ENCODE data around the gene USP2.

The USP2 gene

GRCh38 chr11:119320240-119320775, 61.2 kb downstream of the USP2 start:
- no peak for DNase-seq

- no peak for DNase-seq
Measured at GRCh38 chr11:119319700-119320239, 61.7 kb downstream of the USP2 start.

GRCh38 chr11:119319136-119319699, 62.3 kb downstream of the USP2 start:
- DNase-seq = no peak

DNA sequence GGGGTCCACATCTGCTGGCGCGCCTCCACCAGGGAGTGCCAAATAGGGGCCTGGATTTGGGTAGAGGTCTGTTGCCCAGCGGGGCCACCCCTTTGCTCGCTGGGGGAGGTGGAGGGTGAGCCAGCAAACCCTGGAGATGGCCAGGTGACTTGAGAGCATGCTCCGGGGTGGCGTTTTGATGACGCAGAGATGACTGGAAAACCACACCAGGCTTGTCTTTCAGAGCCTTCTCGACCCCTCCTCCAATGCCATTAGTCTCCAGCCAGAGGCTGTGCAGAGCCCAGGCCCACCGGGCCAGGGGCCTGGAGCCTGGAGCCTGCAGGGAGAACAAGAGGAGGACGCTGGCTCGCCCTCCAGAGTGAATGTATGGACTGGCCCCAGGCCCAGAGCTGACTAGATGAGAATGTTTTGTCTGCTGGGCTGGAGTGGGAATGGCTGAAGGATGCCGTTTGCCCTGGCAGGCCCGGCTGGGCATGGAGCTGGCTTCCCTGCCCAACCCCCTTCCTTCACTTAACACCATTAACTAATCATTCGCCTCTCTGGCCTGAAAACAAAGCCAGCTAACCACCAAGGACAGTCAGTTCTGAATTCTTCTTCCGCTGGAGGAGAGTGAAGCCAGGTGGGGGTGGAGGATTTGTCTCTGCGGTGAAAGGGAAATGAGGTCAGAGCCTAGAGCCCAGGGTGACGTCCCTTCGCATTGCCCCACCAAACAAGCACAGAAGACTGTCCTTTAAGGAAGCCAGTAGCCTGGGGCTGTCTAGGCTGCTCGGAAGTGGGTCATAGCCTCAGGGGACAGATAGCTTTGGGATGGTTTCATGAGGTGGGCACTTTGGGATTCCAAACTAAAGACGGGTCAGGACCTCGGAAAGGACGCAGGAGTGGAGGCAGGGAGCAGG, 63.0 kb downstream of the USP2 start:
- DNase-seq = peak; percentile 38

- DNase-seq = no peak
Measured at GRCh38 chr11:119317592-119318239, 63.8 kb downstream of the USP2 start.

GRCh38 chr11:119316729-119317591, 64.5 kb downstream of the USP2 start, which contains the start of gene MCAM:
Gene MCAM, minus strand, starts transcription at chr11:119317130. Its CDS starts 29 bp downstream, at chr11:119317101.
- DNase-seq = peak; percentile 21

- DNase-seq = peak; percentile 79
Measured at GRCh38 chr11:119316016-119316728, 65.3 kb downstream of the USP2 start.

DNA sequence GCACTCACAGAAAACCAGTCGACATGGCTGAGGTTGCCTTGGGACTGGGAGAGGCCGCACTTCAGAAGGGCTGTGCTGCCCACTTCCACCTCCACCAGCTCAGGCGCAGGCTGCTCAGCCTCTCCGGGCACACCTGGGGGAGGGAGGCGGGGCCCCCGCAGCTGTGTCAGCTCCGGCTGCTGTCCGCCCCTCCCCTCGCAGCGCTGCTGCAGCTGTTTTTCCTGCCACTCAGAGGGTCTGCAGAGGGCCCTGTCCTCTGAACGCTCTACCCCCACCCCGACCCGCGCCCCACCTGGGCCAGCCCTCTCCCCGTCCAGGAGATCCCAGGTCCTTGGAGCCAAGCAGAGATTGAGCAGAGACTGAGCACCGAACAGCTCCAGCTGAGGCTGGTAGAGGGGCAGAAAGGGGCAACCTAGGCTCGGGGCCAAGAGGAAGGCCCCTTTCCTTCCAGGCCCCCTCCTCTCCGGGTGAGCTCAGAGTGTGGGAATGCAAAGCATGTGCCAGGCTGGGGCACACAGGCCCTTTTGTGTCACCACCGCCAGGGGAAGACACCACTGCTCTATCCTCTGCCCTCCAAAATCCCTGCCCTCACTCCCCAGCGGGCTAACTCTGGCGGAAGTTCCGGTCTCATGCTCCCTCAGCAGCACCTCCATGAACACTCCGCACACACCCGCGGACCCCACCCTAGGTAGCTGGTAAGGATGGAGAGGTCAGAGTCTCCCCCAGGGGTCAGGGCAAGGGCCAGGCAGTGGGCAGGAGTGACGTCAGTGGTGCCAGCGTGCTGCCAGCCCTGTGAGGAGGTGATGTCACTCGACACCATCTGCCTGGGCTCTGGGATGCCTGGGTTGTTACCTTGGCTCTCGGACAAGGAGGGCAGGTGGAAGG, 66.1 kb downstream of the USP2 start:
- DNase-seq = no peak

DNA sequence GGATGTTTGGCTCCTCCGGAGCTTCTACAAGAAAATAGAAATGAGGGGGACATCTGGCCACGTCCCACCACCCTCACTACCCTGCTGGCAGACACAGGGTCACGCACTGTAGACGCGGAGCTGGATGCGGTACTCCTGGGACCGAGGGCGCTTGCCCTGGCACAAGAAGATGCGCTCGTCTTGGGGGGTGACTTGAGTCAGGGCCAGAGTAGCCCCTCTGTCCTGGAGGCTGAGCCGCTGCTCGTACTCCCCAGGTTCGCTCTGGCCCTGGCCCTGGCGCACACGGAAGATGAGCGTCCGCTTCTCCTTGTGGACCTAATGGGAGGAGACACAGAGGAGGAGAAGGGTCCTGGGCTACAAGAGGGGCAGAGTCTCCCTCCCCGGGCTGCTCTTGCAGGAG, 66.8 kb downstream of the USP2 start:
- DNase-seq = no peak

- DNase-seq = no peak
Measured at GRCh38 chr11:119310682-119311052, 70.8 kb downstream of the USP2 start.

DNA sequence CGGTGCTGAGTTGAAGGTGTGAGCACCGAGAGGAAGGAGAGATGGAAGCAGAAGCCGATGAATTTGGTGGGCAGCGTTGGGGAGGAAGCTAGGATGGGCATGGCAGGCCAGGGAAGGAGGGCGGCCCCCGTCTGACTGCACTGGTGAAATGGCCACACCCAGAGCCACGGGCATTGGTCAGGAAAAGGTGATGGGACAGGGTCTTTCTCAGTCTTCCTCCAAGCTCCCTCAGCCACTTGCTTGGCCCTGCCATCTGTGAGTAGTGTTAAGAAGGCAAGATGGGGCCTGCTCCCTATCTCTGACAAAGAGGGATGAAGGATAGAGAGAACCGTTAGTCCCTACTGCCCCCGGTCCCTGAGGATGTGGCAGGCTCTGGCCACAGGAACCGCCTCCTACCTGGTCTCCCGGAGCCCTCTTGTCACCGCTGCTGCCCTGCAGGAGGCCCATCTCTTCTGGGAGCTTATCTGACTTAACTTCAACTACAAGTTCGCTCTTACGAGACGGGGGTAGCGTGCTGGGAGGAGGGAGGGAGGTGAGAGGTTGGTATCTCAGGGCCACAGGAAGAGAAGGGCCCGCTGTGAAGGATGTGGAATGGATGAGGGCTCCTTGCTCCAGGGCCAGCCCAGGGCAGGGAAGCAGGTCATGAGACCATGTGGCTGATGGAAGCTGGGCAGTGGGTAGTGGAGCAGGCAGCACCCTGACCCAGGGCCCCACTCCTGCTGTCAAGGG, 71.4 kb downstream of the USP2 start:
- no peak for DNase-seq

GRCh38 chr11:119309411-119309810, 72.1 kb downstream of the USP2 start:
- DNase-seq = no peak

DNA sequence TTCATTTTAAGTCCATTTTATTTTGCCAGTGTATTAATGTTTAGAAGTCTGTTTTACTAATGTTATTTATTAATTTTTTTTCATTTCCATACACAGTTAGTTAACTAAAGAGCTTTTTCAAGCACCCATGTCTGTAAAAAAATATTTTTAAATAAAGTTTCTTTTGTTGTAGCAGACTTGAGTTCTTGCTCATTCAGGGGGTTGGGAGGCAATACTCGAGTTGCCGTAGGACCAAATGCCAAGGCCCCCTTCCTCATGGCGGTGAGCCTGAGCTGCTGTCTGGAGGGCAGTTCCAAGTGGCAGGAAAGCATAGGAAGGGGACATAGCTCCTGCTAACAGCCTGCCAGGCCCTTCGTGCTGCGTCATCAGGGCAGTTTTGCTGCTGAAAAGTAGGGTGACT, 73.5 kb downstream of the USP2 start:
- DNase-seq = no peak

- DNase-seq = no peak
Measured at GRCh38 chr11:119307219-119307618, 74.3 kb downstream of the USP2 start.

- no peak for DNase-seq
Measured at GRCh38 chr11:119306373-119306890, 75.1 kb downstream of the USP2 start.

- DNase-seq = no peak
Measured at GRCh38 chr11:119305556-119306372, 75.7 kb downstream of the USP2 start.
